Inflammatory macrophage (primary cell): ENCODE measurements around the gene GAK.

Source experiments
- DNase-seq, 2 donors: peaks; one replicate each; pipeline ENCODE4 v3.0.0-alpha.2; 2020 to 2022

Gene GAK

GRCh38 chr4:827209-828081 is 104.7 kb downstream of the GAK start:
- no peak for DNase-seq

GRCh38 chr4:826508-827208 is 105.5 kb downstream of the GAK start:
- no peak for DNase-seq

- no peak for DNase-seq
These were observed 106.2 kb downstream of the GAK start, which contains the start of gene CPLX1 for GRCh38 chr4:825971-826330. Gene CPLX1 (minus strand): TSS chr4:826129. CDS start chr4:824522, 1,607 bp downstream.

GRCh38 chr4:825063-825970 is 106.8 kb downstream of the GAK start:
- no peak for DNase-seq

- DNase-seq, result no peak
These were observed 107.6 kb downstream of the GAK start for GRCh38 chr4:824461-825062.

- no peak for DNase-seq
These were observed 108.2 kb downstream of the GAK start for GRCh38 chr4:823761-824460.

GRCh38 chr4:823176-823760 is 108.8 kb downstream of the GAK start:
- DNase-seq, result no peak

GRCh38 chr4:822361-823175 is 109.5 kb downstream of the GAK start:
- DNase-seq, result no peak

GRCh38 chr4:821631-822030 is 110.5 kb downstream of the GAK start:
- no peak for DNase-seq

- DNase-seq, result no peak
These were observed 110.9 kb downstream of the GAK start for GRCh38 chr4:821181-821591.

- DNase-seq, result no peak
These were observed 111.6 kb downstream of the GAK start for GRCh38 chr4:820230-821172.

GRCh38 chr4:819401-820229 is 112.5 kb downstream of the GAK start:
- no peak for DNase-seq

- DNase-seq, result no peak
These were observed 113.8 kb downstream of the GAK start for GRCh38 chr4:818106-818921.

GRCh38 chr4:815464-816146 is 116.5 kb downstream of the GAK start:
- no peak for DNase-seq

- DNase-seq, result no peak
These were observed 117.7 kb downstream of the GAK start for GRCh38 chr4:814312-814850.

GRCh38 chr4:813900-814299 is 118.2 kb downstream of the GAK start:
- DNase-seq, result no peak
